Measurements from ENCODE around the gene RNF144B.
A peak's percentile ranks its signal among the peaks of the same experiment; 100 is the strongest.

RNF144B gene

DNA sequence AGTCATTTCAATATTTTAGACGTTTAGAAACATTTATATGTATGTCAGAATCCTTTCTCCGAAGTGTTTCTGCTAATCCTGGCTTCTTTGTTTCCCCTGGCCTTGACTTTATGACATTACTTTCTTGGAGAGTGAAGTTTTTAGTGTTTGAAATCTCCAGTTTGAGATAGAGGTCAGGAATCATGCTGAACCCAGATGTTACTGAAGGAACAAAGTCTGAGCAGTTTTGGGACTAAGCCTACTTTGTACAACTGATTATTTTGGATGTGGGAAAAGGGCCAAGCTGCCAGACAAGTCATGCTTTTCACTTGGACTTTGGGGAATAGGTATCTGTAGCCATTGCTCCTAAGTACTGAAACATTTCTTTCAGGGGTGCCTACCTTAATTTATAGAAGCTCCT, 2.3 kb downstream of the RNF144B start:
- TF ChIP-seq, protein P1, sequence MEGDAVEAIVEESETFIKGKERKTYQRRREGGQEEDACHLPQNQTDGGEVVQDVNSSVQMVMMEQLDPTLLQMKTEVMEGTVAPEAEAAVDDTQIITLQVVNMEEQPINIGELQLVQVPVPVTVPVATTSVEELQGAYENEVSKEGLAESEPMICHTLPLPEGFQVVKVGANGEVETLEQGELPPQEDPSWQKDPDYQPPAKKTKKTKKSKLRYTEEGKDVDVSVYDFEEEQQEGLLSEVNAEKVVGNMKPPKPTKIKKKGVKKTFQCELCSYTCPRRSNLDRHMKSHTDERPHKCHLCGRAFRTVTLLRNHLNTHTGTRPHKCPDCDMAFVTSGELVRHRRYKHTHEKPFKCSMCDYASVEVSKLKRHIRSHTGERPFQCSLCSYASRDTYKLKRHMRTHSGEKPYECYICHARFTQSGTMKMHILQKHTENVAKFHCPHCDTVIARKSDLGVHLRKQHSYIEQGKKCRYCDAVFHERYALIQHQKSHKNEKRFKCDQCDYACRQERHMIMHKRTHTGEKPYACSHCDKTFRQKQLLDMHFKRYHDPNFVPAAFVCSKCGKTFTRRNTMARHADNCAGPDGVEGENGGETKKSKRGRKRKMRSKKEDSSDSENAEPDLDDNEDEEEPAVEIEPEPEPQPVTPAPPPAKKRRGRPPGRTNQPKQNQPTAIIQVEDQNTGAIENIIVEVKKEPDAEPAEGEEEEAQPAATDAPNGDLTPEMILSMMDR (conservative IDR thresholded peaks at IDR 0.05), result no peak
- 0 out of 2 replicates have a peak overlapping the region, but pooled peaks have one; percentile 62 for H3K27ac ChIP-seq

DNA sequence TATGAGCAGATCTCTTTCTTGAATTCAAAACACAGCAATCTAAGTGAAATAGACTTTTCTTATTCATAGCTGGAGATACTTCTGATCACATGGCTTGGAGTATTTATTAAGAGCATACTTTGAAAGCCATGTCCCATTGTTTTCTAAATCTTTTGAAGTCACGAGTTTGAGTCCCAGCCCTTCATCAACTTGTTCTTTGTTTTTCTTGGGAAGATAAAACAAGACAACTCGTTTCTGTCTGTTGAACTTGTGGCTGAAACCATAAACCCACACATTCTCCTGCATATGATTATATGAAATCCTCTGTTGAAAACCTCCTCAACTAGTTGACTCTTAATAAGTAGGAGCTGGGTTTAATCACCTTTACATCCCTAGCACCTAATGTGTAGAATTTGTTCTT, 3.3 kb downstream of the RNF144B start:
- TF ChIP-seq, protein P1 (conservative IDR thresholded peaks at IDR 0.05), result no peak
- no peak overlapping the region for H3K27ac ChIP-seq

DNA sequence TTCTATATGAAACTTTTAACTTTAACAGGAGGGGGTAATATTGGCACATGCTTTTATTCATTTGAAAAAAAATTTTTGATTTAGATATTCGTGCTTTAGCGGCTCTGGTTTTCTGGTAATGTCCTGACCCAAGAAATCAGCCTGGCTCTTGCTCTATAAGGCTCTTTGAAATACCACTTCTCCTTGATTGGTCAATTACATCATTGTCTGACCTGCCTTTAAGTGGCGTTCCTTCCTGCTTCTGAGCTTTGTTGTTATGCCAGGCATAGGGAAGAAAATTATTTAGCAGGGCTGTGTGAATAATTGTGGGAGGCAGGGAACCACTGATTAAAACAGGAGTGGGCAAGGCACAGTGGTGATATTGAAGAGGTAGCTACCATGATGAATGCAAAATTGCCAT, 3.9 kb downstream of the RNF144B start:
- TF ChIP-seq, protein P1 (conservative IDR thresholded peaks at IDR 0.05), result no peak
- no peak overlapping the region for H3K27ac ChIP-seq

DNA sequence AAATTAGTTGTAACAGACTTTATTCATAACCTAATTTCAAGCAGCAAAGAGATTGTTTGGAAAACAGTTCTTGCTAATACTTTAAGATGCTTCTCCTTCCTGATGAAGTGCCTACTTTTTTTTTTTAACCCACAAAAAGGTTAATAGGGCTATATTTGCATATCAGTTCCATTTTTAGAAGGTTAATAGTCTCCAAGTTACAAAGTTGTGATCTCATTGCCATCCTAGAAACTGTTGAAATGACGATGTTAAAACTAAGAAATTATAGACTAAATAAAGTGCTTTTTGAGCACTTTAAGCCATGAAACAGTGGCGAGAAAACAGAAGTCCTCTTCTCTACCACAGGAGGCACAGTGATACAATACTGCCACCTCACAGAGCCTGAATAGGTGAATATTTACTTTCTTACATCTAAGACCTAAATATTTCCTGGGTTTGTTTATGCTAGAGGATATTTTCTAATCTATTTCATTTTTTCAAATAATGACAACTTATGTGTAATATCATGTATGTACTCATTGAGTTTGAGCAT, 5.3 kb downstream of the RNF144B start:
- TF ChIP-seq, protein P1 (conservative IDR thresholded peaks at IDR 0.05), result no peak
- H3K27ac ChIP-seq, result no peak overlapping the region

DNA sequence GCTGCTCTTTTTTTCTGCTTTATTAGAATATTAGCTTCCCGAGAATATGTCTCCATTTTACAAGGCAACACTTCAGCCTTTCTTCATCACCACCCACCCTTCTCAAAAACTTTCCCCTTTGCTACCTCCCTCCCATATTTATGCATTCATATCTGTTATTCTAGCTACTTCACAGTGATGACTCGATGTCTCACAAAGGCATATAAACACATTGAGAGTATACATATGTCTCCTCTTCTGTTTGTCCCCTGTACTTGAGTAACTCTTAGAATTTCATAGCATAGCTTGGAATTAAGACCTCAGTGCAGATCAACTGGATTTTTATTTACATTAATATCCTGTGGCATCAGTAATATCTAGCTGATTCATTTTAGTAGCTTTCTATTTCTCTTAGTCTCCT, 6.5 kb downstream of the RNF144B start:
- H3K27ac ChIP-seq, result no peak overlapping the region

DNA sequence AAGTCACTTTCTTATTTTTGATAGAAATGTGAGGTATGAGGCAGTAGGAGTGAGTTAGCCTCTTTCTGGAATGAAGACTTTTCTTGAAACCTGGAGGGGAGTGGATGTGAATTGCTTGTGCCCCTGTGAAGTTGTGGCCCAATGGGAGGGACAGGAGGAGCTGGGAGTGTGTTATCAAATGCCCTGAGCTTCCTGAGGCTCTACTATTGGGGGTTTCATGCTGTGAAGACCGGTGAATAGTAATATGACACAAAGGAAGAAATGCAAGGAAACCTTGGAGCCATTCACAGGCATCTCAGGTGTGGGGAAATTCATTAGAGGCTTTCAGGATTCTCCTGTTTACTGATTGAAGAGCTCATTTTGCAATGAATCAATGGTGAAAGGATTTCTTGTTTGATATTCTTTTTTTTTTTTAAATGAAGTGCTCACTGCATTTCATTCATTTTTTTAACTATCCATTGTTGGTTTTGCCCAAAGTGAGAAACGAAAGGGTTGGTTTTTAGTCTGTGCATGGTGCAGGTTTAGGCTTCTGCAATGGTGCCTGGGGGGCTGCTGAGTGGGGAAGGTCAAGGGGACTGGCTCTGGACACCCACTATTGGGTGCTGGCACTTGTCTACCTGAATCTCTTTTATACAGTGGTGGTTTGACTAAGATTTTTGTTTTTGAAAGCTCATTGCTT, 8.2 kb downstream of the RNF144B start:
- no peak overlapping the region for H3K27ac ChIP-seq

More for the DNA sequence above, 6.5 kb downstream of the RNF144B start:
- TF ChIP-seq, protein P1 (conservative IDR thresholded peaks at IDR 0.05), result no peak

DNA sequence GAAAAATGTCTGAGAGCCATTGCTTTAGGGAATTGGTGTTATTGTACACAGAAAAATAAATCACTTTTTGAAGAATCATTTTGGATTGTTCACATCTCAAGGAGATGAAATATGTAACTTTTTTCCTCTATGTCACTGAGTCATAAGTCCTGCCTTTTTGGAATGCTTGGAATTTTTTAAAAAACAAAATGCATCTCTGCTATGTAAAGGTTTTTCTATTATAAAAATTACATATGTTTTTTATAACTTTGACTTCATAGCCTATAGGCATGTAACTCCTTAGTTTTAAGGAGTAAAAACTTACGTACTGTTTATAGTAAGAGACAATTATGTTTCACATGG, 8.7 kb downstream of the RNF144B start:
- H3K27ac ChIP-seq, result no peak overlapping the region
- TF ChIP-seq, protein P1 (conservative IDR thresholded peaks at IDR 0.05), result no peak

More for the DNA sequence above, 8.2 kb downstream of the RNF144B start:
- TF ChIP-seq, protein P1 (conservative IDR thresholded peaks at IDR 0.05), result no peak
